ENCODE results near the gene GRIK1.

- no peak for TF ChIP-seq CTCF (conservative IDR thresholded peaks at IDR 0.05)
- TF ChIP-seq ZFX (IDR thresholded peaks at IDR 0.05): no peak
Observed at GRCh38 chr21:29546071-29546470, 393.7 kb downstream of the GRIK1 start.

Measured in C4-2B (cell line).